ENCODE measurements around the gene METTL26.

DNA sequence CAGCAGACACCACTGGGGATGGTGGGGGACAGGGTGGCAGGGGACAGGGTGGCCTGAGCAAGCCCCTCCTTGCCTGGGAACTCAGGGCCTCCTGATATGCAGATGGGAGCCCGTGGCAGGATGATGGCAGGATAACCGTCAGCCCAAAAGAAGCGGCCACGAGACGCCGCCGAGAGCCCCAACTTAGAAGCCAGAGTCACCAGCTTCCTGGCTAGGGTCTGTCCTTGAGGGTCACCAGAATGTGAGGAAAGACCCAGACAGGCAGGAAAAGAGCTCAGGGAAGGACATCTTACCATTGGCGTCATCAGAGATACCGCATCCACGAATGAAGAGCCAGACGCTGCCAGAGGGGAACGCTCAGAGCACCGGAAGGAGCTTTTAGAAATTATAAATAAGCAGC, 26.8 kb downstream of the METTL26 start:
- no peak for TF ChIP-seq CTCF (IDR thresholded peaks at IDR 0.05)
- TF ChIP-seq EZH2 (IDR thresholded peaks at IDR 0.05) = no peak
